HL-60 (cell line): Measurements from ENCODE around the gene RITA1.

Experiments used
- DNase-seq, 2 experiments: peaks; one replicate each; pipeline ENCODE4 v3.0.0-alpha.2; 2010 to 2020; ENCODE audit warnings: low read depth in 1 of 2, low spot score in 1 of 2
- H3K27ac ChIP-seq: fragments of 250-450 bp; sonication (Bioruptor Pico); replicated peaks from 2 replicates; pipeline ENCODE4 v1.5.1; 2020; ENCODE audit warnings: mild to moderate bottlenecking, moderate library complexity
- H3K27me3 ChIP-seq: fragments of 250-450 bp; sonication (Bioruptor Pico); 2 replicates; pipeline ENCODE4 v1.5.1; 2021; ENCODE audit warnings: mild to moderate bottlenecking, moderate library complexity; ENCODE audit not compliant: insufficient read depth, poor library complexity, severe bottlenecking
- H3K4me3 ChIP-seq: replicated peaks from 2 replicates; pipeline ENCODE4 v1.5.1; 2011; ENCODE audit warnings: mild to moderate bottlenecking, control low read depth, low read length; ENCODE audit not compliant: insufficient read depth
- GABPA ChIP-seq: IDR thresholded peaks from 2 replicates; pipeline ENCODE4 v1.6.1; 2012; ENCODE audit warnings: low read depth
- POLR2AphosphoS5 ChIP-seq: IDR thresholded peaks from 2 replicates; pipeline ENCODE4 v1.6.1; 2012; ENCODE audit warnings: low read depth
- SPI1 ChIP-seq: IDR thresholded peaks from 2 replicates; pipeline ENCODE4 v1.6.1; 2012; ENCODE audit warnings: low read depth, mild to moderate bottlenecking, borderline replicate concordance
- TF ChIP-seq, protein P1 (sequence below): IDR thresholded peaks from 2 replicates; pipeline ENCODE4 v1.6.1; 2012; ENCODE audit warnings: low read depth; ENCODE audit not compliant: insufficient replicate concordance
- TF ChIP-seq, protein P2 (sequence below): IDR thresholded peaks from one replicate; pipeline ENCODE4 v1.5.1; 2011; ENCODE audit warnings: low read length, control low read depth, inconsistent platforms; ENCODE audit not compliant: insufficient read depth

RITA1 gene

DNA sequence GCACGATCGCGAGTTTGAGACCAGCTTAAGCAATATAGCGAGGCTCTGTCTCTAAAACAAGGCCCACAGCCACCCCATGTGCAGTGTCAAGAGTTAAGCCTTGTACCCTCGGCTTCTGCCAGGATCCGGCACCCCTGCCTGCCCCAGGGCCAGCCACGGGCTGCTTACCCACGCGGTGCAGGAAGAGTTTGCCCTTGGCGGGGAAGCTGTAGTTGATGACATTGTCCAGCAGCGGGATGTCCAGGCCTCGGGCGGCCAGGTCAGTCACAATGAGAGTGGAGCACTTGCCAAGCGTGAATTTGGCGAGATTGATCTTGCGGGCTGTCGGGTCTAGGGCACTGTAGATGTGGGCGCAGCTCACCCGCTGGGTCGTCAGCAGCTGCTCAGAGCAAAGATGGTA, 13.3 kb upstream of the RITA1 start:
- H3K27ac ChIP-seq = no peak overlapping the region
- DNase-seq = no peak
- no peak overlapping the region for H3K4me3 ChIP-seq
- no peaks in the 10 kb centered on the region for H3K27me3 ChIP-seq
- TF ChIP-seq, protein P1, sequence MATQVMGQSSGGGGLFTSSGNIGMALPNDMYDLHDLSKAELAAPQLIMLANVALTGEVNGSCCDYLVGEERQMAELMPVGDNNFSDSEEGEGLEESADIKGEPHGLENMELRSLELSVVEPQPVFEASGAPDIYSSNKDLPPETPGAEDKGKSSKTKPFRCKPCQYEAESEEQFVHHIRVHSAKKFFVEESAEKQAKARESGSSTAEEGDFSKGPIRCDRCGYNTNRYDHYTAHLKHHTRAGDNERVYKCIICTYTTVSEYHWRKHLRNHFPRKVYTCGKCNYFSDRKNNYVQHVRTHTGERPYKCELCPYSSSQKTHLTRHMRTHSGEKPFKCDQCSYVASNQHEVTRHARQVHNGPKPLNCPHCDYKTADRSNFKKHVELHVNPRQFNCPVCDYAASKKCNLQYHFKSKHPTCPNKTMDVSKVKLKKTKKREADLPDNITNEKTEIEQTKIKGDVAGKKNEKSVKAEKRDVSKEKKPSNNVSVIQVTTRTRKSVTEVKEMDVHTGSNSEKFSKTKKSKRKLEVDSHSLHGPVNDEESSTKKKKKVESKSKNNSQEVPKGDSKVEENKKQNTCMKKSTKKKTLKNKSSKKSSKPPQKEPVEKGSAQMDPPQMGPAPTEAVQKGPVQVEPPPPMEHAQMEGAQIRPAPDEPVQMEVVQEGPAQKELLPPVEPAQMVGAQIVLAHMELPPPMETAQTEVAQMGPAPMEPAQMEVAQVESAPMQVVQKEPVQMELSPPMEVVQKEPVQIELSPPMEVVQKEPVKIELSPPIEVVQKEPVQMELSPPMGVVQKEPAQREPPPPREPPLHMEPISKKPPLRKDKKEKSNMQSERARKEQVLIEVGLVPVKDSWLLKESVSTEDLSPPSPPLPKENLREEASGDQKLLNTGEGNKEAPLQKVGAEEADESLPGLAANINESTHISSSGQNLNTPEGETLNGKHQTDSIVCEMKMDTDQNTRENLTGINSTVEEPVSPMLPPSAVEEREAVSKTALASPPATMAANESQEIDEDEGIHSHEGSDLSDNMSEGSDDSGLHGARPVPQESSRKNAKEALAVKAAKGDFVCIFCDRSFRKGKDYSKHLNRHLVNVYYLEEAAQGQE = no peak
- no peak for TF ChIP-seq SPI1
- TF ChIP-seq, protein P2, sequence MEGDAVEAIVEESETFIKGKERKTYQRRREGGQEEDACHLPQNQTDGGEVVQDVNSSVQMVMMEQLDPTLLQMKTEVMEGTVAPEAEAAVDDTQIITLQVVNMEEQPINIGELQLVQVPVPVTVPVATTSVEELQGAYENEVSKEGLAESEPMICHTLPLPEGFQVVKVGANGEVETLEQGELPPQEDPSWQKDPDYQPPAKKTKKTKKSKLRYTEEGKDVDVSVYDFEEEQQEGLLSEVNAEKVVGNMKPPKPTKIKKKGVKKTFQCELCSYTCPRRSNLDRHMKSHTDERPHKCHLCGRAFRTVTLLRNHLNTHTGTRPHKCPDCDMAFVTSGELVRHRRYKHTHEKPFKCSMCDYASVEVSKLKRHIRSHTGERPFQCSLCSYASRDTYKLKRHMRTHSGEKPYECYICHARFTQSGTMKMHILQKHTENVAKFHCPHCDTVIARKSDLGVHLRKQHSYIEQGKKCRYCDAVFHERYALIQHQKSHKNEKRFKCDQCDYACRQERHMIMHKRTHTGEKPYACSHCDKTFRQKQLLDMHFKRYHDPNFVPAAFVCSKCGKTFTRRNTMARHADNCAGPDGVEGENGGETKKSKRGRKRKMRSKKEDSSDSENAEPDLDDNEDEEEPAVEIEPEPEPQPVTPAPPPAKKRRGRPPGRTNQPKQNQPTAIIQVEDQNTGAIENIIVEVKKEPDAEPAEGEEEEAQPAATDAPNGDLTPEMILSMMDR = no peak
- TF ChIP-seq POLR2AphosphoS5 = no peak
- no peak for TF ChIP-seq GABPA

DNA sequence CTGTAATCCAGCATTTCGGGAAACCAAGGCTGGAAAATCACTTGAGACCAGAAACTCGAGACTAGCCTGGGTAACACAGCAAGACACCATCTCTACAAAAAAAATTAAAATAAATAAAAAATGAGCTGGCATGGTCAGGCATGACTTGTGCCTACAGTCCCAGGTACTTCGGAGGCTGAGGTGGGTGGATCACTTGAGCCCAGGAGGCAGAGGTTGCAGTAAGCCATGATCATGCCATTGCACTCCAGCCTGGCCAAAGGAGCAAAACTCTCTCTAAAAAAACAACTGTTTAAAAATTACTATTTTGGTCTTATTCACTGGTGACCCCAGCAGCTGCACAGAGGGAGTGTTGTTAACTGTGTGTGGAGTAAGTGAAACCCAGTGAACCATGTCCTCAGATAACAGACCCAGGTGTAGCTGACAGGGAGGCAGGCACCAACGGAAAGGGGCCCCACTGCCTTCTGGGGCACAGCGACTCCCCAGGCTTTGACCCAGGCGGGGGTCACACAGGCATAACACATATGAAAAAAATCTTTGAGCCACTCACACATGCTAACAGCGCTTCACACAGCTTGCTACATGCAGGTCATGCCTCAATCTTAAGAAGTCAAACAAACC, 12.3 kb upstream of the RITA1 start:
- no peak for DNase-seq
- TF ChIP-seq GABPA (no peak), SPI1 (no peak), POLR2AphosphoS5 (no peak)
- TF ChIP-seq, protein P2 = no peak
- TF ChIP-seq, protein P1 = no peak
- no peak overlapping the region for H3K4me3 ChIP-seq
- no peak overlapping the region for H3K27ac ChIP-seq
- no peaks in the 10 kb centered on the region for H3K27me3 ChIP-seq

DNA sequence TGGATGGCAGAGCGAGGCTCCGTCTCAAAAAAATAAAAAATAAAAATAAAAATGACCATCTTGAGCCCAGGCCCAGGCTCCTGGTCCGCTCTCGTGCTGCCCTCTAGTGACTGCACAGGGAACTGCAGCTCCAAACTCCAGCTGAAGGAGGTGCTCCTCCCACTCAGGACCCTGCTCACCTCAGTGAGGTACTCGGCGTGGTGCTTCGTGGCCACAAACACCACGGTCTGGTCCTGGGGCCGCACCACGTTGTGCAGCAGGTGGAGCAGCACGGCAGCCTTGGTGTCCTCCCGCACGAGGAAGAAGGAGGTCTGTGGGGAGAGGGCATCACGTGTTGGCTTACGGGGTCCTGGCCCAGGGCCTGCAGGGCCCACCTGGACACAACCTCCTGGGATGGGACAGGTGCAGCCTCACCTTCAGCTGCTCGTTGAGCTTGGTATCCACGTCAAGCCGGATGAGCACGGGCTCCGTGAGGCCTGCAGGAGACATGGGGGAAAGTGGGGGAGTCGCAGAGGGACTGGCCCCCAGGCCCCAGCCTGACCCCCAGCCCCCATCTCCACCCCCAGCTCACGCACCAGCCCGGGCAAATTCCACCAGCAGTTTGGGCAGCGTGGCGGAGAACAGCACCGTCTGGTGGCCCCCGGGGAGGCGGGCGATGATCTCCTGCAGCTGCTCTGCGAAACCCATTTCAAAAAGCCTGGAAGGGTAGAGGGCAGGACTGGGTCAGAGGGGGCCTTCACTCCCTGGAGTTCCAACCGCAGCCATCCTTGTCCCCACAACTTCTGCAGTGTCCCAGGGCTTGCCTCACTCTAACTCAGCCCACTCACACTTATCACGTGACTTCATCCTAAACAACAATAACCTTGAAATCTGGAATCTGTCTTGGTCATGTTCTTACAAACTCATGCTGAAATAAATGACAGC, 10.8 kb upstream of the RITA1 start:
- TF ChIP-seq GABPA (no peak), POLR2AphosphoS5 (peak; percentile 17; the same call in 1 of the 2 replicates), SPI1 (no peak)
- TF ChIP-seq, protein P1 = no peak
- TF ChIP-seq, protein P2 = peak; percentile 97
- H3K4me3 ChIP-seq = no peak overlapping the region
- DNase-seq = peak in 1 of 2 experiments; percentile 67
- no peak overlapping the region for H3K27ac ChIP-seq
- no peaks in the 10 kb centered on the region for H3K27me3 ChIP-seq
